Gastroesophageal sphincter (tissue), 3 donors: Measurements from ENCODE around the gene UNC119B.

Experiments used
- POLR2A ChIP-seq, 2 donors: fragments of 450-650 bp; IDR thresholded peaks; one replicate each; pipeline ENCODE4 v1.6.1; 2017; ENCODE audit warnings: antibody characterized with exemption in 2 of 2, mild to moderate bottlenecking in 2 of 2, moderate library complexity in 1 of 2
- POLR2AphosphoS5 ChIP-seq: sonication (generic); formaldehyde crosslinking; IDR thresholded peaks from one replicate; pipeline ENCODE4 v1.6.1; 2017; ENCODE audit warnings: antibody characterized with exemption
- TF ChIP-seq, protein P1 (sequence below), 4 experiments: fragments of 200-600 bp in 2 of 4; fragments of 450-650 bp in 2 of 4; sonication (generic) in 1 of 4; IDR thresholded peaks; one replicate each; pipeline ENCODE4 v1.5.1; 2017 to 2019; ENCODE audit warnings: antibody characterized with exemption in 4 of 4, mild to moderate bottlenecking in 2 of 4, moderate library complexity in 2 of 4

DNA sequence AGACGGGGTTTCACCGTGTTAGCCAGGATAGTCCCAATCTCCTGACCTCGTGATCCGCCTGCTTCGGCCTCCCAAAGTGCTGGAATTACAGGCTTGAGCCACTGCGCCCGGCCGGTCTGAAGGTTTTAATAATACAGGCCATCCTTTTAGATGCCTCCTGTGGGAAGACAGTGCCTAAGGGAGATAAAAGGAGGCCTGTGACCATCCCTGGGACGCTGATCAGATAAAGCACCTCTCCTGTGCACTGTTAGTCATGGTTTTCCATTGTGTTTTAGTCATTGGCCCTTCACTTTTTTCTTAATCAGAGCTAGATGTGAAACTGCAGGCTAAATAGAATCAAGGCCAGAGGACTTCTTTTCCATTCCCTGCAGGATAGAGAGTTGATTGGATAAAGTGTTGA is 7.8 kb downstream of the UNC119B start:
- TF ChIP-seq, protein P1, sequence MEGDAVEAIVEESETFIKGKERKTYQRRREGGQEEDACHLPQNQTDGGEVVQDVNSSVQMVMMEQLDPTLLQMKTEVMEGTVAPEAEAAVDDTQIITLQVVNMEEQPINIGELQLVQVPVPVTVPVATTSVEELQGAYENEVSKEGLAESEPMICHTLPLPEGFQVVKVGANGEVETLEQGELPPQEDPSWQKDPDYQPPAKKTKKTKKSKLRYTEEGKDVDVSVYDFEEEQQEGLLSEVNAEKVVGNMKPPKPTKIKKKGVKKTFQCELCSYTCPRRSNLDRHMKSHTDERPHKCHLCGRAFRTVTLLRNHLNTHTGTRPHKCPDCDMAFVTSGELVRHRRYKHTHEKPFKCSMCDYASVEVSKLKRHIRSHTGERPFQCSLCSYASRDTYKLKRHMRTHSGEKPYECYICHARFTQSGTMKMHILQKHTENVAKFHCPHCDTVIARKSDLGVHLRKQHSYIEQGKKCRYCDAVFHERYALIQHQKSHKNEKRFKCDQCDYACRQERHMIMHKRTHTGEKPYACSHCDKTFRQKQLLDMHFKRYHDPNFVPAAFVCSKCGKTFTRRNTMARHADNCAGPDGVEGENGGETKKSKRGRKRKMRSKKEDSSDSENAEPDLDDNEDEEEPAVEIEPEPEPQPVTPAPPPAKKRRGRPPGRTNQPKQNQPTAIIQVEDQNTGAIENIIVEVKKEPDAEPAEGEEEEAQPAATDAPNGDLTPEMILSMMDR (IDR thresholded peaks at IDR 0.05): no peak
- TF ChIP-seq POLR2A (IDR thresholded peaks at IDR 0.05) (no peak), POLR2AphosphoS5 (no peak)
